ENCODE results near the gene RUBCN. TPM values are rescaled to one million over a fixed set of nuclear protein-coding genes. Genes with fewer than 3 reads are reported as not detected.

Gene RUBCN
- polyA plus RNA-seq, 1 donor (not counting 4 experiments of a cell fraction or from before 2014, with no cell fraction given): 8.9 TPM

GRCh38 chr3:197722734-197723133 is 14.0 kb downstream of the RUBCN start:
- no peak for FAIRE-seq

DNA sequence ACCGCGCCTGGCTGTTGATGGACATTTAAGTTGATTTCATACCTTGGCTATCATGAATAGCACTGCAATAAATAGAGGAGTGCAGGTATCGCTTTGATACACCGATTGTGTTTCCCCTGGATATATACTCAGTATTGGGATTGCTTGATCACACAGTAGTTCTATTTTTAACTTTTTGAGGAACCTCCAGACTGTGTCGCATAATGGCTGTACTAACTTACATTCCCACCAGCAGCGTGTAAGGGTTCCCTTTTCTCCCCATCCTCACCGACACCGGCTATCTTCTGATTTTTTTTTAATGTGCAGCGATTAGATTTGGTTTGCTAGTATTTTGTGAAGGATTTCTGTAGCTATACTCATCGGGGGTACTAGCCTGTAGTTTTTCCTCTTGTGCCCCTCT is 16.0 kb downstream of the RUBCN start:
- H3K4me2 ChIP-seq (ENCODE audit: control insufficient read depth, extremely low read depth, insufficient read depth, low read depth, low read length): no peak overlapping the region
- H3K36me3 ChIP-seq (ENCODE audit: control insufficient read depth in 2 of 2, extremely low read depth in 1 of 2, insufficient read depth in 2 of 2, low read length in 2 of 2): peaks cover 5% of the 10 kb centered on the region in 2 experiments
- H3K79me2 ChIP-seq (ENCODE audit: control insufficient read depth, insufficient read depth, low read length): peaks cover 33% of the 10 kb centered on the region
- FAIRE-seq: no peak
- no peak for TF ChIP-seq CTCF (optimal IDR thresholded peaks at IDR 0.05 in 1 of 3, IDR thresholded peaks at IDR 0.05 in 1 of 3, conservative IDR thresholded peaks at IDR 0.05 in 1 of 3; ENCODE audit: extremely low read depth in 1 of 3, insufficient read depth in 2 of 3, low read length in 3 of 3)
- TF ChIP-seq EZH2 (IDR thresholded peaks at IDR 0.05; ENCODE audit: low read length): no peak
- dilution Hi-C loops (cut with MboI; ENCODE audit: extremely low pct_ligation_motif_present, low sequenced_read_pairs): no loop called here
- no peaks in the 10 kb centered on the region for H3K9me3 ChIP-seq (ENCODE audit: control insufficient read depth, low read depth, low read length)
- no peaks in the 10 kb centered on the region for H4K20me1 ChIP-seq (ENCODE audit: control insufficient read depth, extremely low read depth, insufficient read depth, low read length)
- H3K27ac ChIP-seq (ENCODE audit: control insufficient read depth, insufficient read depth, low read length): no peak overlapping the region
- H3K9me1 ChIP-seq (ENCODE audit: control insufficient read depth, extremely low read depth, insufficient read depth, low read length): peaks cover 3% of the 10 kb centered on the region
- H3K4me3 ChIP-seq (ENCODE audit: control insufficient read depth in 2 of 3, extremely low read depth in 1 of 3, insufficient read depth in 2 of 3, low read depth in 1 of 3, low read length in 3 of 3): no peak overlapping the region
- H3K9ac ChIP-seq (ENCODE audit: control insufficient read depth, extremely low read depth, insufficient read depth, low read length): no peak overlapping the region
- H2AFZ ChIP-seq (ENCODE audit: control insufficient read depth, low read length): no peak overlapping the region
- H3K27me3 ChIP-seq (ENCODE audit: control insufficient read depth, extremely low read depth, insufficient read depth, low read length): no peaks in the 10 kb centered on the region
- no peak for DNase-seq (ENCODE audit: low read depth, low spot score)
- H3K4me1 ChIP-seq (ENCODE audit: control insufficient read depth, extremely low read depth, insufficient read depth, low read length): peaks cover 24% of the 10 kb centered on the region

More at GRCh38 chr3:197722734-197723133, 14.0 kb downstream of the RUBCN start:
- TF ChIP-seq CTCF (optimal IDR thresholded peaks at IDR 0.05 in 1 of 3, IDR thresholded peaks at IDR 0.05 in 1 of 3, conservative IDR thresholded peaks at IDR 0.05 in 1 of 3; ENCODE audit: extremely low read depth in 1 of 3, insufficient read depth in 2 of 3, low read length in 3 of 3) (no peak), EZH2 (IDR thresholded peaks at IDR 0.05; ENCODE audit: low read length) (no peak)
- H3K79me2 ChIP-seq (ENCODE audit: control insufficient read depth, insufficient read depth, low read length): peaks cover 32% of the 10 kb centered on the region
- H2AFZ ChIP-seq (ENCODE audit: control insufficient read depth, low read length): no peak overlapping the region
- H3K9me1 ChIP-seq (ENCODE audit: control insufficient read depth, extremely low read depth, insufficient read depth, low read length): peaks cover 2% of the 10 kb centered on the region
- H3K9ac ChIP-seq (ENCODE audit: control insufficient read depth, extremely low read depth, insufficient read depth, low read length): no peak overlapping the region
- no peaks in the 10 kb centered on the region for H3K27me3 ChIP-seq (ENCODE audit: control insufficient read depth, extremely low read depth, insufficient read depth, low read length)
- H3K9me3 ChIP-seq (ENCODE audit: control insufficient read depth, low read depth, low read length): no peaks in the 10 kb centered on the region
- peaks cover 22% of the 10 kb centered on the region for H3K4me1 ChIP-seq (ENCODE audit: control insufficient read depth, extremely low read depth, insufficient read depth, low read length)
- dilution Hi-C loops (cut with MboI; ENCODE audit: extremely low pct_ligation_motif_present, low sequenced_read_pairs): no loop called here
- H3K36me3 ChIP-seq (ENCODE audit: control insufficient read depth in 2 of 2, extremely low read depth in 1 of 2, insufficient read depth in 2 of 2, low read length in 2 of 2): peaks cover 1 to 2% of the 10 kb centered on the region in 2 experiments
- no peak overlapping the region for H3K27ac ChIP-seq (ENCODE audit: control insufficient read depth, insufficient read depth, low read length)
- no peak overlapping the region for H3K4me3 ChIP-seq (ENCODE audit: control insufficient read depth in 2 of 3, extremely low read depth in 1 of 3, insufficient read depth in 2 of 3, low read depth in 1 of 3, low read length in 3 of 3)
- no peak overlapping the region for H3K4me2 ChIP-seq (ENCODE audit: control insufficient read depth, extremely low read depth, insufficient read depth, low read depth, low read length)
- DNase-seq (ENCODE audit: low read depth, low spot score): no peak
- H4K20me1 ChIP-seq (ENCODE audit: control insufficient read depth, extremely low read depth, insufficient read depth, low read length): no peaks in the 10 kb centered on the region
